Middle frontal gyrus (tissue), 1 donor: Measurements from ENCODE around the gene LRRC34.

Experiments used
- DNase-seq: peaks from one replicate; pipeline ENCODE4 v3.0.0-alpha.2; 2015; ENCODE audit warnings: low spot score; ENCODE audit errors: extremely low spot score

Gene LRRC34

GRCh38 chr3:169764882-169765612 lies 47.7 kb downstream of the LRRC34 start, which contains the start of gene TERC:
Gene TERC (minus strand): TSS chr3:169765060.
- peak; percentile 81 for DNase-seq

DNA sequence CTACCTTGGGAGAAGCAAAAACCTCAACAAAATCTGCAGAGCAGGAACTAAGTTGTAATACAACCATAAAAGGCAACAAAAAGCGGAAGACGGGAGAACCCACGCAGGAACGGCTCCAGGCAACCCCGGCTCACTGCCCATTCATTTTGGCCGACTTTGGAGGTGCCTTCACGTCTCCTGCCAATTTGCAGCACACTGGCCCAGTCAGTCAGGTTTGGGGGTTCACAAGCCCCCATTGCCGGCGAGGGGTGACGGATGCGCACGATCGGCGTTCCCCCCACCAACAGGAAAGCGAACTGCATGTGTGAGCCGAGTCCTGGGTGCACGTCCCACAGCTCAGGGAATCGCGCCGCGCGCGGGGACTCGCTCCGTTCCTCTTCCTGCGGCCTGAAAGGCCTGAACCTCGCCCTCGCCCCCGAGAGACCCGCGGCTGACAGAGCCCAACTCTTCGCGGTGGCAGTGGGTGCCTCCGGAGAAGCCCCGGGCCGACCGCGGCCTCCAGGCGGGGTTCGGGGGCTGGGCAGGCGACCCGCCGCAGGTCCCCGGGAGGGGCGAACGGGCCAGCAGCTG lies 48.3 kb downstream of the LRRC34 start:
- peak; percentile 12 for DNase-seq

DNA sequence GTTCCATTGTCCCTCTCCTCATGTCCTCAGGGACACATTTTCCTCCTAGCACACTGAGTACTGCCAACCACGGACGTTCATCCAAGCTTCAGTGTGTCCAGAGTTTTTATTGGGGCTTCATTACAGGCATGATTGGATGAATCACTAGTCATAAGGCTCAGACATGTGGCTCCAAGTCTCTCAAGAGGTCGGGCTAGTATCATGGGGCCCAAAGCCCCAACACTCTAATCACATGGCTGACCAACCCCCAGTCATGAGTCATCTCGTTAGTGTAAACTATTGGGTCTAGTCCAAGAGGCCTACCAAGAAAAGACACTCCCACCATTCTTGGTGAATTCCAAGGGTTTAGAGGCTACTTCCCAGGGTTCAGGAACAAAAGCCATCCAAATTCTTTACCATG lies 52.2 kb downstream of the LRRC34 start:
- DNase-seq, result no peak

DNA sequence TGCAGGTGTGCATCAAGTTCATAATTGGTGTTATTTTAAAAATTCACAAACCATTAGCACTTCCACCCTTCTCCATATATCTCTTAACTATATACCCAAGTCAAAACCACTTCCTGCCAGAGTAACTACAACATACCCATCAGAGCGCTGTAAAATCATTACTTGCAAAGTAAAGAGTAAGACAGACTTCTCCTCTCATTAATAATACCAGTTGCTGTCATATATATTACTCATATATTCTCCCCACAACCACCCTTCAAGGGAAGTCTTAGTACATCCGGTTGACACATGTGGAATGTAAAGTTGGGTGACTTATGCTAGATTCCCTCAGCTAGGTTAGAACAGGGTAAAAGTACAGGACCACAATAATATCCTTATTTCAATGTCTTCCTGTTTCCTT lies 53.4 kb downstream of the LRRC34 start:
- no peak for DNase-seq

- DNase-seq, result no peak
These were observed 54.2 kb downstream of the LRRC34 start for GRCh38 chr3:169758359-169758994.

DNA sequence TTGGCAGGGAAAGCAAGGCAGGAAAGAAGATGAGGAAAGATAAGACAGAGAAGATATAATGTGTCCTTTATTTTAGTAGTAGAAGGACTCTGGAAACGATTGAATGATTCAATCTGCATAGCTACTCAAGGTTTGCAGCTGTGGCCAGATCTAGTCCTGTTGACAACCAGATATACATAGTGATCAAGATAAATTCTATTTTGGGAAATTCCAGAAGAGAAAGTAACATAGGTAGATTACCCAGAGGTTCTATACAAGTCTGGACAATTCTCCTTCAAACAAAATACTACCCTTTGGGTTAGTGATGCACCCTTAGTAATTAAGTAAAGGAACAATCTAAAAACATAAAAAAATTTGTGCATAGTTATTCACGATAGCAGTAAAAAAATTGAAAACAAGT lies 57.2 kb downstream of the LRRC34 start:
- no peak for DNase-seq

DNA sequence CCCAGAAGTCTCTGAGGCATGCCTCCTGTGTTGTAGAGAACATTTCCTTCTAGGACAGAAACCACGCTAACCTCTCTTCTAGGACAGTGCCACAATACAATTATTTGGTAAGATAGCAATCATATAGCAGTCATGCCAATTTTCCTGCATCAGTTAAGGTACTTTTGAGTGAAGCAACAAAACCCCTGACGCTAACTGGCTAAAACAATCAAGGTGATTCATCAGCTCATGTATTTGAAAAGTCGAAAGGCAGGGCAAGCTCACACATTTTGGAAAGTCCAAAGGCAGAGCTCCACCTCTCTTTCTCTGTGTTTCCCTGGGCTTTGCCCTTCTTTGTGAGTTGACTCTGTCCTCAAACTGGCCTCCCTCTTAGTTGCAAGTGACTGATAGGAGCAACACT lies 58.0 kb downstream of the LRRC34 start:
- DNase-seq, result no peak

DNA sequence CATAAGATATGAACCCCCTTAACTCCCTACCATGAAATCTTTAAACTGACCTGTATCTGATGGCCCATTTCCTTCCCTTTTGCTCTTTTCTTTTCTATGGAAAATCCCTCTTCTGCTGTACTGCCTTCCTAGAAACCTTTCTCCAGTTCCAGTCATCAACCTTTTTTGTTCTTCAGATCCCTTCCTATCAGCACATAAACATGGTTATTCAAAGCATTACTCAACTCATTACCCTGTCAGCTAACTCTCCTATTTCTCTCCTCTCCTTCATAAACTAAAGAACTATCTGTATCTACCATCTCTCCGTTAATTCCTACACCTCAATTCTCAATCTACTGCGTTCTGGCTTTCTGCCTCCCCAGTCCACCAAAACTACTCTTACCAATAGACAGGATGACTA lies 60.8 kb downstream of the LRRC34 start:
- no peak for DNase-seq

- DNase-seq, result no peak
These were observed 62.0 kb downstream of the LRRC34 start for GRCh38 chr3:169750665-169751064.

- no peak for DNase-seq
These were observed 64.0 kb downstream of the LRRC34 start for GRCh38 chr3:169748670-169749069.

- no peak for DNase-seq
These were observed 65.8 kb downstream of the LRRC34 start for GRCh38 chr3:169746924-169747323.

DNA sequence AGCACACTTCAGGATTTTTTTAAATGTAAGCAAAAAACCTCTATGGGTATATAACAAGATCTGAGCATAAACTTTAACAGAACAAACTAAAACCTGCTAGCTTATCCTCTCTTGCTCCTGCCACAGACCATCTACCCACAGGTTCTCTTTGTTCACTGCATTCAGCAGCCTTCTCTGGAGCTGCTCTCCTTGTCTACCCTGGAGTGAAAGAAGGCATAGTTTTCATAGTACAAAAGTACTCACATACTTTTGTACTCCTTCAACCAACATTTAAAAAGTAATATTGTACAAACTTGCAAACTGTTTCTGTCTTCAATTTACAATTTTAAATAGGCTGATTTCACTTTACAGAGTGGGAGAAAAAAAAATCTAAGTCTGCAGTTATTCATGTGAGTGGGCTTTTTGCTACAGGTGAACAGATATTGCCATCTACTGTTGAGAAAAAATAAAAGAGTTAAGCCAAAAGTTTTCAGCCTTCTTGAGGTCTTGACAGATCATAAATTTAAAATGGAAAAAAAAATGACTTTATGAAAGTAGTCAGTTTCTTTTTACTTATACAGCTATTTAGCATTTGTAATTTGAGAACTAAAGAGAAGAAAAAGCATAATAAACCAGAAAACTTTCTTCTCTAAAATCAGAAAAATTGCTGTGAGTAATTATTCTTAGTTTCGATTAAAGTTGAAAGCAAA lies 68.2 kb downstream of the LRRC34 start:
- DNase-seq, result no peak
